IPS-11a (cell line): ENCODE measurements around the gene S1PR3.

ENCODE experiments used
- H3K4me3 ChIP-seq: one replicate; pipeline ENCODE4 v1.5.1; 2013; ENCODE audit warnings: low read depth, low read length, control low read depth

S1PR3 gene

GRCh38 chr9:89032661-89033060 lies 41.4 kb downstream of the S1PR3 start:
- no peak overlapping the region for H3K4me3 ChIP-seq

GRCh38 chr9:89036383-89036782 lies 45.1 kb downstream of the S1PR3 start:
- no peak overlapping the region for H3K4me3 ChIP-seq

GRCh38 chr9:89036891-89037290 lies 45.6 kb downstream of the S1PR3 start:
- no peak overlapping the region for H3K4me3 ChIP-seq

- no peak overlapping the region for H3K4me3 ChIP-seq
These were observed 46.1 kb downstream of the S1PR3 start for GRCh38 chr9:89037346-89037745.

- no peak overlapping the region for H3K4me3 ChIP-seq
These were observed 46.6 kb downstream of the S1PR3 start for GRCh38 chr9:89037891-89038290.

GRCh38 chr9:89038382-89039103 lies 47.3 kb downstream of the S1PR3 start:
- no peak overlapping the region for H3K4me3 ChIP-seq

- no peak overlapping the region for H3K4me3 ChIP-seq
These were observed 47.8 kb downstream of the S1PR3 start for GRCh38 chr9:89039104-89039465.

- no peak overlapping the region for H3K4me3 ChIP-seq
These were observed 48.4 kb downstream of the S1PR3 start for GRCh38 chr9:89039664-89040063.

GRCh38 chr9:89042984-89043383 lies 51.7 kb downstream of the S1PR3 start:
- no peak overlapping the region for H3K4me3 ChIP-seq

GRCh38 chr9:89044104-89044503 lies 52.8 kb downstream of the S1PR3 start:
- H3K4me3 ChIP-seq = no peak overlapping the region

- H3K4me3 ChIP-seq = no peak overlapping the region
These were observed 53.6 kb downstream of the S1PR3 start for GRCh38 chr9:89044881-89045280.

GRCh38 chr9:89046832-89047231 lies 55.6 kb downstream of the S1PR3 start:
- no peak overlapping the region for H3K4me3 ChIP-seq

GRCh38 chr9:89047667-89048066 lies 56.4 kb downstream of the S1PR3 start:
- H3K4me3 ChIP-seq = no peak overlapping the region

- no peak overlapping the region for H3K4me3 ChIP-seq
These were observed 57.3 kb downstream of the S1PR3 start for GRCh38 chr9:89048616-89049015.

GRCh38 chr9:89049646-89050045 lies 58.4 kb downstream of the S1PR3 start:
- H3K4me3 ChIP-seq = no peak overlapping the region

GRCh38 chr9:89051421-89052025 lies 60.3 kb downstream of the S1PR3 start:
- H3K4me3 ChIP-seq = no peak overlapping the region

GRCh38 chr9:89052470-89053097 lies 61.3 kb downstream of the S1PR3 start:
- H3K4me3 ChIP-seq = no peak overlapping the region

GRCh38 chr9:89053301-89053700 lies 62.0 kb downstream of the S1PR3 start:
- no peak overlapping the region for H3K4me3 ChIP-seq
